Stimulated activated CD4-positive, alpha-beta T cell treated with anti-CD3 and anti-CD28 coated beads, Interleukin-2, amount 100 ng/mL, for 24 hours (primary cell): ENCODE measurements around the gene NRCAM.
A peak's percentile ranks its signal among the peaks of the same experiment; 100 is the strongest.

Source experiments
- DNase-seq, 2 donors: peaks; one replicate each; pipeline ENCODE4 v3.0.0-alpha.2; 2020

NRCAM gene

GRCh38 chr7:108457871-108458270 lies 1.6 kb upstream of the NRCAM start:
- no peak for DNase-seq

GRCh38 chr7:108456845-108457540 lies 757 bp upstream of the NRCAM start:
- no peak for DNase-seq

- peak in 1 of 2 donors; percentile 22 for DNase-seq
Observed at GRCh38 chr7:108455551-108455997, 662 bp downstream of the NRCAM start.

- DNase-seq = peak; percentile 23 to 28
Observed at GRCh38 chr7:108454674-108455550, 1.3 kb downstream of the NRCAM start.

GRCh38 chr7:108454317-108454673 lies 1.9 kb downstream of the NRCAM start:
- DNase-seq = no peak

GRCh38 chr7:108453320-108453719 lies 2.9 kb downstream of the NRCAM start:
- DNase-seq = no peak

GRCh38 chr7:108452707-108453106 lies 3.5 kb downstream of the NRCAM start:
- DNase-seq = no peak

GRCh38 chr7:108451296-108451848 lies 4.9 kb downstream of the NRCAM start:
- no peak for DNase-seq

- no peak for DNase-seq
Observed at GRCh38 chr7:108450160-108450559, 6.1 kb downstream of the NRCAM start.

GRCh38 chr7:108449521-108449920 lies 6.7 kb downstream of the NRCAM start:
- no peak for DNase-seq

GRCh38 chr7:108448584-108449505 lies 7.4 kb downstream of the NRCAM start:
- DNase-seq = no peak

GRCh38 chr7:108442039-108442568 lies 14.1 kb downstream of the NRCAM start:
- peak in 1 of 2 donors; percentile 31 for DNase-seq

GRCh38 chr7:108441392-108441955 lies 14.8 kb downstream of the NRCAM start:
- DNase-seq = no peak

GRCh38 chr7:108440613-108441012 lies 15.6 kb downstream of the NRCAM start:
- DNase-seq = no peak

GRCh38 chr7:108436906-108437305 lies 19.3 kb downstream of the NRCAM start:
- DNase-seq = no peak

GRCh38 chr7:108434010-108434409 lies 22.2 kb downstream of the NRCAM start:
- no peak for DNase-seq

- DNase-seq = no peak
Observed at GRCh38 chr7:108431099-108431498, 25.1 kb downstream of the NRCAM start.

GRCh38 chr7:108430664-108431063 lies 25.6 kb downstream of the NRCAM start:
- no peak for DNase-seq

GRCh38 chr7:108427766-108428165 lies 28.5 kb downstream of the NRCAM start:
- DNase-seq = no peak

GRCh38 chr7:108425714-108426275 lies 30.4 kb downstream of the NRCAM start:
- DNase-seq = no peak

- DNase-seq = no peak
Observed at GRCh38 chr7:108424013-108424412, 32.2 kb downstream of the NRCAM start.
